K562 (cell line): Measurements from ENCODE around the gene SYNE2. TPM values are rescaled to one million over a fixed set of nuclear protein-coding genes. Genes with fewer than 3 reads are reported as not detected.

Source experiments
- ATAC-seq: fragments of 200-7000 bp; cut with Tn5 transposase; 3 replicates; pipeline ENCODE4 v1.9.1; 2020; ENCODE audit warnings: moderate library complexity
- BruUV-seq: library from RNA; stranded (reverse); fragments of 400-500 nt; replicated peaks from 2 replicates; lab custom pipeline; 2021; lab: Mats Ljungman, UMichigan
- CTCF ChIA-PET: fragments of 300-600 bp; formaldehyde crosslinking; extraction: SDS; loops from one replicate; lab custom pipeline; 2021; ENCODE audit warnings: low intra/inter-chr PET ratio; lab: Yijun Ruan, JAX
- POLR2A ChIA-PET: fragments of 300-600, 350-650 bp; sonication (Branson Sonifier 250); formaldehyde crosslinking; extraction: SDS; loops from one replicate; lab custom pipeline; 2021; ENCODE audit warnings: antibody characterized with exemption, inconsistent platforms; lab: Yijun Ruan, JAX
- DNase-seq, 4 experiments: peaks; one replicate each; pipeline versions ENCODE4 v3.0.0 to v3.0.0-alpha.2; 2011 to 2018; ENCODE audit warnings: low spot score in 3 of 4, mixed read lengths in 3 of 4; ENCODE audit errors: extremely low read depth in 1 of 4
- FAIRE-seq: peaks from 2 replicates; lab custom pipeline; 2011; peaks lifted over from hg19 to GRCh38; lab: Jason Lieb, UNC
- H2AFZ ChIP-seq: 2 replicates; pipeline ENCODE4 v1.6.0; 2011; ENCODE audit warnings: low read depth, low read length, control low read depth, inconsistent platforms
- H3K27ac ChIP-seq: fragments of 200-600 bp; 3 replicates; pipeline ENCODE4 v1.8.0; 2011; ENCODE audit warnings: low read depth, mild to moderate bottlenecking, control low read depth, inconsistent platforms, low read length, moderate library complexity, mixed read lengths; ENCODE audit errors: extremely low read depth
- H3K27me3 ChIP-seq, 2 experiments: fragments of 300-600 bp in 1 of 2; 2 replicates in 1 of 2; 3 replicates in 1 of 2; pipeline versions ENCODE4 v1.6.0 to v1.8.0; 2011; ENCODE audit warnings: inconsistent platforms in 2 of 2, low read length in 2 of 2, mild to moderate bottlenecking in 1 of 2, mixed read lengths in 1 of 2, moderate library complexity in 1 of 2; ENCODE audit not compliant: control insufficient read depth in 2 of 2, insufficient read depth in 2 of 2
- H3K36me3 ChIP-seq: fragments of 300-600 bp; 3 replicates; pipeline ENCODE4 v1.8.0; 2011; ENCODE audit warnings: mild to moderate bottlenecking, low read length, inconsistent platforms; ENCODE audit not compliant: control insufficient read depth, insufficient read depth
- H3K4me1 ChIP-seq, 2 experiments: fragments of 200-600 bp in 1 of 2; replicated peaks in 1 of 2; 2 replicates in 1 of 2; 3 replicates in 1 of 2; pipeline versions ENCODE4 v1.5.1 to v1.8.0; 2011; ENCODE audit warnings: inconsistent platforms in 2 of 2, low read length in 2 of 2, mild to moderate bottlenecking in 1 of 2, mixed read lengths in 1 of 2, moderate library complexity in 1 of 2; ENCODE audit not compliant: control insufficient read depth in 2 of 2, insufficient read depth in 2 of 2
- H3K4me2 ChIP-seq: 2 replicates; pipeline ENCODE4 v1.6.1; 2011; ENCODE audit warnings: low read length, control low read depth, inconsistent platforms, mixed read lengths; ENCODE audit not compliant: insufficient read depth
- H3K4me3 ChIP-seq: fragments of 200-600 bp; sonication (generic), shearing (Covaris generic); 2 replicates; pipeline ENCODE4 v1.5.1; 2016; ENCODE audit warnings: control low read depth, inconsistent platforms
- H3K79me2 ChIP-seq: fragments of 200-600 bp; 3 replicates; pipeline ENCODE4 v1.8.0; 2011; ENCODE audit warnings: low read length, inconsistent platforms; ENCODE audit not compliant: control insufficient read depth, insufficient read depth
- H3K9ac ChIP-seq, 2 experiments: 2 replicates each; pipeline versions ENCODE4 v1.6.0 to v1.6.1; 2011; ENCODE audit warnings: low read depth in 2 of 2, low read length in 2 of 2, control low read depth in 1 of 2, inconsistent platforms in 1 of 2, mild to moderate bottlenecking in 1 of 2, mixed read lengths in 1 of 2; ENCODE audit not compliant: insufficient read depth in 1 of 2
- H3K9me1 ChIP-seq: one replicate; pipeline ENCODE4 v1.6.0; 2011; ENCODE audit warnings: inconsistent platforms, mild to moderate bottlenecking, low read length, moderate library complexity; ENCODE audit not compliant: control insufficient read depth, insufficient read depth
- H3K9me3 ChIP-seq: replicated peaks from 2 replicates; pipeline ENCODE4 v1.5.1; 2011; ENCODE audit warnings: low read depth, low read length, inconsistent platforms; ENCODE audit not compliant: control insufficient read depth, insufficient read depth
- H4K20me1 ChIP-seq: replicated peaks from 2 replicates; pipeline ENCODE4 v1.6.1; 2011; ENCODE audit warnings: low read length, inconsistent platforms, mixed read lengths; ENCODE audit not compliant: control insufficient read depth, insufficient read depth
- CBFB ChIP-seq: sonication (generic); formaldehyde crosslinking; IDR thresholded peaks from 2 replicates; pipeline ENCODE4 v1.4.0; 2020; ENCODE audit warnings: mild to moderate bottlenecking, missing genetic modification reagents
- FOXA1 ChIP-seq: fragments of 450-650 bp; IDR thresholded peaks from 2 replicates; pipeline ENCODE4 v1.6.1; 2016; ENCODE audit warnings: mild to moderate bottlenecking, borderline replicate concordance
- POLR3A ChIP-seq: IDR thresholded peaks from 2 replicates; pipeline ENCODE4 v1.6.1; 2011; ENCODE audit warnings: borderline replicate concordance, mild to moderate bottlenecking, moderate library complexity; ENCODE audit not compliant: insufficient read length, insufficient read depth; ENCODE audit errors: extremely low read depth
- RNF2 ChIP-seq: sonication (generic); IDR thresholded peaks from 2 replicates; pipeline ENCODE4 v1.6.1; 2016
- ZNF445 ChIP-seq: fragments of 250-450 bp; sonication (Bioruptor Pico); IDR thresholded peaks from 2 replicates; pipeline ENCODE4 v1.4.0; 2020; ENCODE audit warnings: low read depth, mild to moderate bottlenecking, moderate library complexity
- ZNF584 ChIP-seq: fragments of 200-800 bp; sonication (Bioruptor generic); IDR thresholded peaks from 2 replicates; pipeline ENCODE4 v1.6.1; 2016; ENCODE audit warnings: low read depth, mild to moderate bottlenecking, missing genetic modification characterization, missing compliant biosample characterization
- WGBS: fragments of 100-300 bp; shearing (Covaris generic); methylation state at CpG from one replicate; pipeline ENCODE4 v1.1.6; 2016; ENCODE audit warnings: low coverage, mixed read lengths; ENCODE audit not compliant: insufficient coverage; ENCODE audit errors: missing lambda C conversion rate; 5-methylcytosine and 5-hydroxymethylcytosine counted together
- in situ Hi-C: fragments of 300-500 bp; cut with MboI; formaldehyde crosslinking; loops from 4 replicates; pipeline ENCODE4 v1.15.0; 2018; ENCODE audit warnings: inconsistent platforms, mixed read lengths
- intact Hi-C: fragments of 100-400 bp; cut with micrococcal nuclease; formaldehyde crosslinking; loops from 2 replicates; pipeline ENCODE4 v1.14.2; 2022
- polyA plus RNA-seq, 8 experiments: library from polyadenylated mRNA; depleted of rRNA in 4 of 8; stranded (reverse) in 5 of 8; unstranded in 3 of 8; fragments of >200 nt; fragmentation: Nextera tagmentation in 2 of 8; fragmentation: Illumina TruSeq in 1 of 8; extraction: Ambion mirVana in 2 of 8; extraction: Trizol in 1 of 8; gene quantifications; 2 replicates each; pipeline versions ENCODE4 v1.2.1 to v1.2.3, GENCODE V29; 2011 to 2014; ENCODE audit warnings: inconsistent platforms in 1 of 8, missing spikeins in 1 of 8
- total RNA-seq, 7 experiments: library from RNA; depleted of rRNA in 6 of 7; stranded (reverse); fragments of >200 nt in 6 of 7; fragmentation: Illumina TruSeq in 2 of 7; extraction: Trizol in 2 of 7; gene quantifications; 2 replicates each; pipeline versions ENCODE4 v1.2.1 to v1.2.3, GENCODE V29; 2011 to 2021; ENCODE audit warnings: low replicate concordance in 1 of 7
- TF ChIP-seq, protein P1 (sequence below): fragments of 250-450 bp; sonication (Bioruptor Pico); IDR thresholded peaks from 2 replicates; pipeline ENCODE4 v1.5.0; 2022; ENCODE audit warnings: mild to moderate bottlenecking
- TF ChIP-seq, protein P2 (sequence below): fragments of 450-650 bp; IDR thresholded peaks from 2 replicates; pipeline ENCODE4 v1.6.1; 2014; ENCODE audit warnings: low read depth, mild to moderate bottlenecking, moderate library complexity, borderline replicate concordance
- TF ChIP-seq, protein P3 (sequence below), 3 experiments: IDR thresholded peaks in 2 of 3; conservative IDR thresholded peaks in 1 of 3; 2 replicates each; pipeline ENCODE4 v1.5.1; 2011 to 2012; ENCODE audit warnings: low read length in 3 of 3, mild to moderate bottlenecking in 3 of 3, control low read depth in 2 of 3, improper control_type of control experiment in 1 of 3, inconsistent platforms in 1 of 3, low read depth in 1 of 3, mixed read lengths in 1 of 3, moderate library complexity in 1 of 3; ENCODE audit not compliant: insufficient read depth in 2 of 3

SYNE2 gene
- total and polyA plus RNA-seq, 9 of the 15 experiments (the other 6 are each of a cell fraction or from before 2014, with no cell fraction given), result 0.06 to 0.53 (median 0.11) TPM

DNA sequence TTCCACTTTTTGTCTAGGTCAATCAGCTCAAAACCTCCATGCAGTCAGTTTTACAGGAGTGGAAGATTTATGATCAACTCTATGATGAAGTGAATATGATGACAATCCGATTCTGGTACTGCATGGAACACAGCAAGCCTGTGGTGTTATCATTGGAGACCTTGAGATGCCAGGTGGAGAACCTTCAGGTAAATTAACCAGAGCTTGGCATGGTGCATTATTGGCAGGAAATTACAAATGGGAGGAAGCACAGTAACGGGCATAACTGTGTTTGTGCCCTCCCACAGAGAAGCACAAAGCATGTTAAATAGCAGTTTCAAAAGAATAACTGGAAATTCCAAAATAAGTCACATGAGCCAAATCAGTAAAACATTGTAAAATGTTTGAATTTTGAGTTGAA, 305.8 kb downstream of the SYNE2 start:
- 0% methylated on average over 2 of the region's 2 CpGs for WGBS
- FAIRE-seq, result no peak
- H3K9me3 ChIP-seq, result no peaks in the 10 kb centered on the region
- no peak overlapping the region for H3K9ac ChIP-seq
- ChIA-PET POLR2A (no interaction called here), CTCF (interaction anchor here (1.4 kb wide), 1 partner anchor 137 kb away, joined by 5 read pairs; no protein-coding TSS in a partner anchor)
- no peak overlapping the region for H2AFZ ChIP-seq
- no peaks in the 10 kb centered on the region for H3K4me1 ChIP-seq
- H3K79me2 ChIP-seq, result no peaks in the 10 kb centered on the region
- no peaks in the 10 kb centered on the region for H3K36me3 ChIP-seq
- no peak overlapping the region for H3K27ac ChIP-seq
- H3K27me3 ChIP-seq, result peaks cover 3 to 5% of the 10 kb centered on the region in 2 experiments; a peak in 4 of 5 replicates
- in situ Hi-C loops, result no loop called here
- no peak overlapping the region for H3K4me2 ChIP-seq
- no peaks in the 10 kb centered on the region for H3K9me1 ChIP-seq
- no peak overlapping the region for H3K4me3 ChIP-seq
- no peak for ATAC-seq
- BruUV-seq, result no TSS peak
- H4K20me1 ChIP-seq, result no peaks in the 10 kb centered on the region
- intact Hi-C loops, result loop anchor here (1.0 kb wide), 1 partner anchor 137 kb away; no protein-coding TSS in a partner anchor
- DNase-seq, result no peak
- TF ChIP-seq RNF2 (no peak), POLR3A (no peak)

DNA sequence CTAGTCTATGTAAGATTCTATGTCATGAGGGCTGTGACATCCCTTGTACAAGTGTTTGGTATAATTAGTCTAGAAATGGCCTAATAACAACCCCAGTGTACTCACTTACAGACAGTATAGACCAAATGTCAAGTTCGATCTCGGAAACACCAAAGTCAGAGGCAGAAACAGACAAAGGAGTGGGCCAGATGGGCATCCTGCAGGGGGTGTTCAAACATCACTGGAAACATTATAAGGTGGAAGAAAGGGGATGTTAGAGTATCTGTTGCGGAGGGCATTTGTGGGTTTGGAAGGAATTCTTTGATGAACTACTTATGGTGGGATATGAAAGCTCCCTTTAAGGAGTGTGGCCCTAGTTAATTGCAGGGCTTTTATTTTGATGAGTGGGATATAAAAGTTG, 306.8 kb downstream of the SYNE2 start:
- no peaks in the 10 kb centered on the region for H3K9me3 ChIP-seq
- no peak overlapping the region for H3K4me3 ChIP-seq
- 27% methylated on average over 3 of the region's 3 CpGs for WGBS
- DNase-seq, result peak in 2 of 4 experiments; percentile 6 to 10
- H3K27me3 ChIP-seq, result peaks cover 3 to 5% of the 10 kb centered on the region in 2 experiments; a peak in 4 of 5 replicates
- no peak overlapping the region for H3K4me2 ChIP-seq
- BruUV-seq, result no TSS peak
- no peaks in the 10 kb centered on the region for H4K20me1 ChIP-seq
- no peak overlapping the region for H2AFZ ChIP-seq
- H3K79me2 ChIP-seq, result no peaks in the 10 kb centered on the region
- no peaks in the 10 kb centered on the region for H3K4me1 ChIP-seq
- intact Hi-C loops (loop anchor here (1.0 kb wide), 1 partner anchor 136 kb away; no protein-coding TSS in a partner anchor), in situ Hi-C loops (no loop called here)
- FAIRE-seq, result no peak
- ChIA-PET POLR2A (no interaction called here), CTCF (interaction anchor here (0.5 to 1.4 kb wide), 5 partner anchors 120 to 144 kb away, joined by 3 to 6 read pairs (median 3); partner anchors contain the start of gene ESR2)
- no peaks in the 10 kb centered on the region for H3K36me3 ChIP-seq
- H3K9me1 ChIP-seq, result no peaks in the 10 kb centered on the region
- ATAC-seq, result 0 out of 3 replicates have a peak, but pooled peaks have one; percentile 41
- no peak overlapping the region for H3K9ac ChIP-seq
- no peak overlapping the region for H3K27ac ChIP-seq
- TF ChIP-seq, protein P1, sequence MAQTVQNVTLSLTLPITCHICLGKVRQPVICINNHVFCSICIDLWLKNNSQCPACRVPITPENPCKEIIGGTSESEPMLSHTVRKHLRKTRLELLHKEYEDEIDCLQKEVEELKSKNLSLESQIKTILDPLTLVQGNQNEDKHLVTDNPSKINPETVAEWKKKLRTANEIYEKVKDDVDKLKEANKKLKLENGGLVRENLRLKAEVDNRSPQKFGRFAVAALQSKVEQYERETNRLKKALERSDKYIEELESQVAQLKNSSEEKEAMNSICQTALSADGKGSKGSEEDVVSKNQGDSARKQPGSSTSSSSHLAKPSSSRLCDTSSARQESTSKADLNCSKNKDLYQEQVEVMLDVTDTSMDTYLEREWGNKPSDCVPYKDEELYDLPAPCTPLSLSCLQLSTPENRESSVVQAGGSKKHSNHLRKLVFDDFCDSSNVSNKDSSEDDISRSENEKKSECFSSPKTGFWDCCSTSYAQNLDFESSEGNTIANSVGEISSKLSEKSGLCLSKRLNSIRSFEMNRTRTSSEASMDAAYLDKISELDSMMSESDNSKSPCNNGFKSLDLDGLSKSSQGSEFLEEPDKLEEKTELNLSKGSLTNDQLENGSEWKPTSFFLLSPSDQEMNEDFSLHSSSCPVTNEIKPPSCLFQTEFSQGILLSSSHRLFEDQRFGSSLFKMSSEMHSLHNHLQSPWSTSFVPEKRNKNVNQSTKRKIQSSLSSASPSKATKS (CRISPR knock-in tag), result no peak
- no peak for TF ChIP-seq CBFB (CRISPR knock-in tag)
- TF ChIP-seq, protein P2, sequence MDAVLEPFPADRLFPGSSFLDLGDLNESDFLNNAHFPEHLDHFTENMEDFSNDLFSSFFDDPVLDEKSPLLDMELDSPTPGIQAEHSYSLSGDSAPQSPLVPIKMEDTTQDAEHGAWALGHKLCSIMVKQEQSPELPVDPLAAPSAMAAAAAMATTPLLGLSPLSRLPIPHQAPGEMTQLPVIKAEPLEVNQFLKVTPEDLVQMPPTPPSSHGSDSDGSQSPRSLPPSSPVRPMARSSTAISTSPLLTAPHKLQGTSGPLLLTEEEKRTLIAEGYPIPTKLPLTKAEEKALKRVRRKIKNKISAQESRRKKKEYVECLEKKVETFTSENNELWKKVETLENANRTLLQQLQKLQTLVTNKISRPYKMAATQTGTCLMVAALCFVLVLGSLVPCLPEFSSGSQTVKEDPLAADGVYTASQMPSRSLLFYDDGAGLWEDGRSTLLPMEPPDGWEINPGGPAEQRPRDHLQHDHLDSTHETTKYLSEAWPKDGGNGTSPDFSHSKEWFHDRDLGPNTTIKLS, result no peak
- no peak for TF ChIP-seq FOXA1
- TF ChIP-seq ZNF584, result no peak
- TF ChIP-seq ZNF445 (CRISPR knock-in tag), result no peak
- TF ChIP-seq, protein P3, sequence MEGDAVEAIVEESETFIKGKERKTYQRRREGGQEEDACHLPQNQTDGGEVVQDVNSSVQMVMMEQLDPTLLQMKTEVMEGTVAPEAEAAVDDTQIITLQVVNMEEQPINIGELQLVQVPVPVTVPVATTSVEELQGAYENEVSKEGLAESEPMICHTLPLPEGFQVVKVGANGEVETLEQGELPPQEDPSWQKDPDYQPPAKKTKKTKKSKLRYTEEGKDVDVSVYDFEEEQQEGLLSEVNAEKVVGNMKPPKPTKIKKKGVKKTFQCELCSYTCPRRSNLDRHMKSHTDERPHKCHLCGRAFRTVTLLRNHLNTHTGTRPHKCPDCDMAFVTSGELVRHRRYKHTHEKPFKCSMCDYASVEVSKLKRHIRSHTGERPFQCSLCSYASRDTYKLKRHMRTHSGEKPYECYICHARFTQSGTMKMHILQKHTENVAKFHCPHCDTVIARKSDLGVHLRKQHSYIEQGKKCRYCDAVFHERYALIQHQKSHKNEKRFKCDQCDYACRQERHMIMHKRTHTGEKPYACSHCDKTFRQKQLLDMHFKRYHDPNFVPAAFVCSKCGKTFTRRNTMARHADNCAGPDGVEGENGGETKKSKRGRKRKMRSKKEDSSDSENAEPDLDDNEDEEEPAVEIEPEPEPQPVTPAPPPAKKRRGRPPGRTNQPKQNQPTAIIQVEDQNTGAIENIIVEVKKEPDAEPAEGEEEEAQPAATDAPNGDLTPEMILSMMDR (IDR thresholded peaks at IDR 0.05 in 2 of 3, conservative IDR thresholded peaks at IDR 0.05 in 1 of 3; ENCODE audit: insufficient read depth in 2 of 3, low read depth in 1 of 3, low read length in 3 of 3), result peak in 2 of 3 experiments; percentile 44 to 53; a peak in 3 of 6 replicates
